Measurements from ENCODE around the gene IL12B. TPM values are rescaled to one million over a fixed set of nuclear protein-coding genes. Genes with fewer than 3 reads are reported as not detected.
"Not testable (repeated sequence)": the region's sequence is repeated elsewhere in the genome, so short reads cannot be mapped to it uniquely, and the experiment has no call there.

Gene IL12B
- 0.73 and 0.81 TPM in 2 replicates for total RNA-seq

GRCh38 chr5:159330131-159330800, at the start of gene IL12B:
TSS of gene IL12B (minus strand) at chr5:159330487. CDS start at chr5:159326782, 3,705 bp downstream.
- CTCF ChIA-PET: interaction anchor here (1.0 kb wide), 1 partner anchor 13 kb away, joined by 5 read pairs; no protein-coding TSS in a partner anchor

DNA sequence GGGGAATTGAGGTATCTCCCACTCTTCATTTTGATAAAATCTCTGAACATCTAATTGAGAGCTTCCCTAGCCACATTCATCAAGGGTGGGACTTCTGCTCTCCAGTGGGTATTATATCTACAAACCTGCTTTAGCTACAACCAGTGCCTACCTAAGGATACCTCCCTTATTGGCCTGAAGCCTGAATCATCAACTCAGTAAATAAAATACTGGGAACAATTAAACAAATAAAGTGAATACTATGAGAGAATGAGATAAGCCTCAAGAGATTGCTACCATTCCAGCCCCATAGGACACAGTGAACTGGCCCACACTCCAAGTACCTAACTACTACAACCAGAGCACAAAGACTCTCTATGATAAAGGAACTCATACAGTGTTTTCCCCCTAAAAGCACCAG, 47.4 kb upstream of the IL12B start:
- POLR2A ChIA-PET: interaction anchor here (0.6 kb wide), 1 partner anchor 32 kb away, joined by 3 read pairs; no protein-coding TSS in a partner anchor
- H3K4me1 Mint-ChIP-seq: no peaks in the 10 kb centered on the region
- ATAC-seq (ENCODE audit: low read depth): no peak

More at GRCh38 chr5:159330131-159330800, at the start of gene IL12B:
- ATAC-seq (ENCODE audit: low read depth) (no peak), DNase-seq (no peak)
- Mint-ChIP-seq H3K36me3 (ENCODE audit: low read depth) (no peaks in the 10 kb centered on the region), H3K4me3 (peak within 1 kb of the TSS; percentile 80), H3K27me3 (no peaks in the 10 kb centered on the region), H3K4me1 (peaks cover 51% of the 10 kb centered on the region), H3K27ac (peak within 1 kb of the TSS; percentile 90), H3K9me3 (no peaks in the 10 kb centered on the region)
- intact Hi-C loops (cut with micrococcal nuclease): loop anchor here (5.0 kb wide), 3 partner anchors 123 to 787 kb away; partner anchors contain the start of genes PWWP2A, RNF145 and TTC1
- POLR2A ChIA-PET: no interaction called here
- TF ChIP-seq CTCF (IDR thresholded peaks at IDR 0.05): no peak

DNA sequence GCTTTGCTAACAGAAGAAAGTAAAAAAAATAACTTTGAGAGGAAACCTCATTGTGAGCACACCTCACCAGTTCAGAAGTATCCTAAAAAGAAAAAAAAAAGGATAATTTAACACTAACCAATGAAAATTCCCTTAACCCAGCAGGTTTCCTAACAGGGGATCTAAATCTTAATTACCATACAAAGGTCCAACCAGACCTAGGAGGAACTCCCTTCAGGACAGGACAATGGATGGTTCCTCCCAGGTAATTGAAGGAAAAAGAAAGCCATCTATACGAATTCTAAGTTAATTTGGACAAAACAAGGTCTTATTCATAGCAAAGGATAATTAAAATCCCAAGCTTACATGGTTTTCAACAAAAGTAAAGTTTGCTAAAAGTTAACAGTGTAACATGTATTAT, 37.6 kb upstream of the IL12B start:
- ATAC-seq (ENCODE audit: low read depth); CTCF ChIA-PET; H3K4me1 Mint-ChIP-seq; intact Hi-C loops (cut with micrococcal nuclease); H3K27me3 Mint-ChIP-seq; DNase-seq; POLR2A ChIA-PET; H3K9me3 Mint-ChIP-seq; H3K4me3 Mint-ChIP-seq; H3K27ac Mint-ChIP-seq; H3K36me3 Mint-ChIP-seq (ENCODE audit: low read depth): not testable (repeated sequence)

More for the DNA sequence above, 47.4 kb upstream of the IL12B start:
- H3K36me3 Mint-ChIP-seq (ENCODE audit: low read depth): peaks cover 32% of the 10 kb centered on the region
- no peak overlapping the region for H3K4me3 Mint-ChIP-seq
- no peak for DNase-seq
- H3K27me3 Mint-ChIP-seq: no peaks in the 10 kb centered on the region
- no peak overlapping the region for H3K27ac Mint-ChIP-seq
- CTCF ChIA-PET: no interaction called here
- TF ChIP-seq CTCF (IDR thresholded peaks at IDR 0.05): no peak
- intact Hi-C loops (cut with micrococcal nuclease): no loop called here
- peaks cover 46% of the 10 kb centered on the region for H3K9me3 Mint-ChIP-seq

GRCh38 chr5:159366776-159367175, 36.5 kb upstream of the IL12B start:
- ATAC-seq (ENCODE audit: low read depth); H3K4me1 Mint-ChIP-seq; intact Hi-C loops (cut with micrococcal nuclease); H3K4me3 Mint-ChIP-seq; CTCF ChIA-PET; POLR2A ChIA-PET; H3K27me3 Mint-ChIP-seq; H3K9me3 Mint-ChIP-seq; DNase-seq; H3K36me3 Mint-ChIP-seq (ENCODE audit: low read depth); H3K27ac Mint-ChIP-seq: not testable (repeated sequence)

GRCh38 chr5:159362220-159362619, 31.9 kb upstream of the IL12B start:
- ChIA-PET CTCF (no interaction called here), POLR2A (no interaction called here)
- H3K4me3 Mint-ChIP-seq: no peak overlapping the region
- no peak for TF ChIP-seq CTCF (IDR thresholded peaks at IDR 0.05)
- H3K27ac Mint-ChIP-seq: no peak overlapping the region
- H3K27me3 Mint-ChIP-seq: no peaks in the 10 kb centered on the region
- intact Hi-C loops (cut with micrococcal nuclease): no loop called here
- ATAC-seq (ENCODE audit: low read depth) (no peak), DNase-seq (no peak)
- H3K4me1 Mint-ChIP-seq: peaks cover 15% of the 10 kb centered on the region
- H3K36me3 Mint-ChIP-seq (ENCODE audit: low read depth): no peaks in the 10 kb centered on the region
- H3K9me3 Mint-ChIP-seq: peaks cover 2% of the 10 kb centered on the region

DNA sequence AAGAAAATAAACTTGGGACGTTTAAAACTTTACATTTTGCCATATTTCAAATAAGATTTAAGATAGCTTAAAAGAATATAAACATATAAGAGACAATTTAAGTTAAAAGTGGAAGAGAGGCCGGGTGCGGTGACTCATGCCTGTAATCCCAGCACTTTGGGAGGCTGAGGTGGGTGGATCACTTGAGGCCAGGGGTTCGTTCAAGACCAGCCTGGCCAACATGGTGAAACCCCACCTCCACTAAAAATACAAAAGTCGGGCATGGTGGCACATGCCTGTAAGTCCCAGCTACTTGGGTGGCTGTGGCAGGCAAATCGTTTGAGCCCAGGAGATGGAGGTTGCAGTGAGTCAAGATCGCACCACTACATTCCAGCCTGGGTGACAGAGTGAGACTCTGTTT, 29.6 kb upstream of the IL12B start:
- H3K4me3 Mint-ChIP-seq; intact Hi-C loops (cut with micrococcal nuclease); H3K27me3 Mint-ChIP-seq; POLR2A ChIA-PET; H3K9me3 Mint-ChIP-seq; DNase-seq; H3K27ac Mint-ChIP-seq; ATAC-seq (ENCODE audit: low read depth); H3K36me3 Mint-ChIP-seq (ENCODE audit: low read depth): not testable (repeated sequence)
- peaks cover 15% of the 10 kb centered on the region for H3K4me1 Mint-ChIP-seq
- CTCF ChIA-PET: interaction anchor here (1.4 kb wide), 1 partner anchor 627 kb away, joined by 3 read pairs; no protein-coding TSS in a partner anchor

Data from activated B cell treated with CpG ODN at 0.5 μM for 24 hours (primary cell).